ENCODE results near the gene CAPN5.

Gene CAPN5

DNA sequence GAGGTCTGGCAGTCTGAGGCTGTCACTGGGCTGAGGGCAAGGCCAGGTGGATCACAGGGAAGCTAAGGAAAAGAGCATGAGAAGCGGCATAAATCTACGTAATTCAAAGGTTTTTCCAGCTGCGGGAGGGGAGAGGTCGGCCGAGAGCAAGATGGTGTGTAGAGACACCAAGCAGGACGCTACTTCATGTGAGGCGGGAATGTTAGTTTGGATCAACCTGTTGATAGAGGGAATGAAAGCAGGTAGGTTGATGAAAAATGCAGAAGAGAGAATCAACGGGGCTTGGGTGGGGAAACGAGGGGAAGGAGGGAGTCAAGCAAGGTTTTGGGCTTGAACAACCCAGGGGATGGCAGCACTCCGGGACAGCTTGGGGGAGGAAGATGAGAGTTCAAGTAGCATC, 29.7 kb upstream of the CAPN5 start:
- no peak for TF ChIP-seq CTCF (IDR thresholded peaks at IDR 0.05; ENCODE audit: extremely low read depth, missing control alignments)
- DNase-seq (ENCODE audit: low spot score) = no peak

DNA sequence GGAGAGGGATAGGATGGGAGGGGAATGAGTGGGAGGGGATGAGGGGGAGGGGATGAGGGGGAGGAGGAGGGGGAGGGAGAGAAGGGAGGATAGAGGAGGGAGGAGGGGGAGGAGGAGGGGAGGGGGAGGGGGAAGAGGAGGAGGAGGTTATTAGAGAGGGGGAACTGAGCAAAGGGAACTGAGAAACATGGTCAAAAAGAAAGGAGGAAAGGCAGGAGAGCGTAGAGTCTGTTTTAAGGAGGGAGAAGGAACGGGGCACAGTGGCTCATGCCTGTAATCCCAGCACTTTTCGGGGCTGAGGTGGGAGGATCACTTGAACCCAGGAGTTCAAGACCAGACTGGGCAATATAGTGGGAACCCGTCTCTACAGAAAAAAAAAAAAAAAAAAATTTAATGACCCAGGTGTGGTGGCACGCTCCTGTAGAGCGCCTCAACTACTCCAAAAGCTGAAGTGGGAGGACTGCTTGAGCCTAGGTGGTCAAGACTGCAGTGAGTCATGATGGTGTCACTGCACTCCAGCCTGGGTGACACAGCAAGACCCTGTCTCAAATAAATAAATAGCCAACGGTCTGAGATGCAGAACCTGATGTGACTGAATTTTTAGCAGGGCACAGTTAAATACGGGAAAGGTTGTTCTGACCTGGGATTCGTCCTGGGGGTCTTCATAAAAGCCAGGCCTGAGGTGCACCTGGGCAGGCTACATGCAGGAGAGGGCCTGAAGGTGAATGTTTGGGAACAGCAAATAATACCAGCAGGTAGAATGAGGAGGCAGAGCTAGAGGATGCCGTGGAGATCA, 28.5 kb upstream of the CAPN5 start:
- no peak for TF ChIP-seq CTCF (IDR thresholded peaks at IDR 0.05; ENCODE audit: extremely low read depth, missing control alignments)
- peak; percentile 32 for DNase-seq (ENCODE audit: low spot score)

DNA sequence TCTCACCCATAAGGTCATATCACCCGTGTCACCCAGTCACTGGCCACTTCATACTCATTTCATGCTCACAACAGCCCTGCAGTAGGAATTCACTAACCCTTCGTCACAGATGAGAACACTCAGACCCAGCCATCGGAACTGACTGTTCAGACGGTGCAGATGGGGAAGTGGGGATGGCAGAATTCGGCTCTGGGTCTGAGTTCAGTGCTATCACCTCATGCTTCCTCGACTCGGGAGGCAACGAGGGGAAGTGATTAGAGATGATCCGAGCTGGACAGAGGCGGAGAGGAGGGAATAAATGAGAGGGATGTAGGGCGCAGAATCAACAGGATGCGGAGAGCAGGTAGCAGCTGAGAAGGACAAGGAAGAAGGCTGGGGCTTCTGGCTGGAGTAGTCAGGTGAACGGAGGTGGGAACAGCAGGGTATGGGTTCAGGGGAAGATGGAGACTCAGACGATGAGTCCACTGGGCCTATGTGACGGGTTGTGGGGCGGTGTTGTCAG, 27.9 kb upstream of the CAPN5 start:
- no peak for TF ChIP-seq CTCF (IDR thresholded peaks at IDR 0.05; ENCODE audit: extremely low read depth, missing control alignments)
- DNase-seq (ENCODE audit: low spot score) = peak; percentile 59

DNA sequence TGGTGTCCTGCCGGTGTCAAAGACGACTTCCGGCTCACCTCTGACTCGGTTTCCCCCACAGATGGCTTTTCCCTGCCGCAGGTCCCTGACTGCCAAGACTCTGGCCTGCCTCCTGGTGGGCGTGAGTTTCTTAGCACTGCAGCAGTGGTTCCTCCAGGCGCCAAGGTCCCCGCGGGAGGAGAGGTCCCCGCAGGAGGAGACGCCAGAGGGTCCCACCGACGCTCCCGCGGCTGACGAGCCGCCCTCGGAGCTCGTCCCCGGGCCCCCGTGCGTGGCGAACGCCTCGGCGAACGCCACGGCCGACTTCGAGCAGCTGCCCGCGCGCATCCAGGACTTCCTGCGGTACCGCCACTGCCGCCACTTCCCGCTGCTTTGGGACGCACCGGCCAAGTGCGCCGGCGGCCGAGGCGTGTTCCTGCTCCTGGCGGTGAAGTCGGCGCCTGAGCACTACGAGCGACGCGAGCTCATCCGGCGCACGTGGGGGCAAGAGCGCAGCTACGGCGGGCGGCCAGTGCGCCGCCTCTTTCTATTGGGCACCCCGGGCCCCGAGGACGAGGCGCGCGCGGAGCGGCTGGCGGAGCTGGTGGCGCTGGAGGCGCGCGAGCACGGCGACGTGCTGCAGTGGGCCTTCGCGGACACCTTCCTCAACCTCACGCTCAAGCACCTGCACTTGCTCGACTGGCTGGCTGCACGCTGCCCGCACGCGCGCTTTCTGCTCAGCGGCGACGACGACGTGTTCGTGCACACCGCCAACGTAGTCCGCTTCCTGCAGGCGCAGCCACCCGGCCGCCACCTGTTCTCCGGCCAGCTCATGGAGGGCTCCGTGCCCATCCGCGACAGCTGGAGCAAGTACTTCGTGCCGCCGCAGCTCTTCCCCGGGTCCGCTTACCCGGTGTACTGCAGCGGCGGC, 27.0 kb upstream of the CAPN5 start:
- peak; percentile 77 for DNase-seq (ENCODE audit: low spot score)
- peak; percentile 37 for TF ChIP-seq CTCF (IDR thresholded peaks at IDR 0.05; ENCODE audit: extremely low read depth, missing control alignments)

- TF ChIP-seq CTCF (IDR thresholded peaks at IDR 0.05; ENCODE audit: extremely low read depth, missing control alignments) = no peak
- DNase-seq (ENCODE audit: low spot score) = no peak
These were observed 26.4 kb upstream of the CAPN5 start for GRCh38 chr11:77040401-77040777.

GRCh38 chr11:77040889-77041288, 25.9 kb upstream of the CAPN5 start:
- DNase-seq (ENCODE audit: low spot score) = no peak
- TF ChIP-seq CTCF (IDR thresholded peaks at IDR 0.05; ENCODE audit: extremely low read depth, missing control alignments) = no peak
